ENCODE results near the gene PTH1R.

PTH1R gene

GRCh38 chr3:46952813-46953212 is 75.3 kb downstream of the PTH1R start:
- no peak for FAIRE-seq

Data from colon (tissue), 2 donors.